ENCODE measurements around the gene WNT7B.

- TF ChIP-seq CTCF (conservative IDR thresholded peaks at IDR 0.05; ENCODE audit: low read length) (no peak), EZH2phosphoT487 (IDR thresholded peaks at IDR 0.05; ENCODE audit: borderline replicate concordance) (no peak)
Observed at GRCh38 chr22:46023558-46023981, 46.6 kb upstream of the WNT7B start.

All from Loucy (cell line).